Panc1 (cell line): ENCODE measurements around the gene PIP5K1C. TPM values are rescaled to one million over a fixed set of nuclear protein-coding genes. Genes with fewer than 3 reads are reported as not detected.
"Not testable (repeated sequence)": the region's sequence is repeated elsewhere in the genome, so short reads cannot be mapped to it uniquely, and the experiment has no call there.

Experiments used
- ATAC-seq: fragments of 200-7000 bp; cut with Tn5 transposase; 2 replicates; pipeline ENCODE4 v1.9.1; 2020; ENCODE audit warnings: mild to moderate bottlenecking, moderate library complexity
- BruUV-seq: library from RNA; stranded (reverse); fragments of 400-500 nt; replicated peaks from 2 replicates; lab custom pipeline; 2021; lab: Mats Ljungman, UMichigan
- CTCF ChIA-PET: fragments of 300-600 bp; sonication (Branson Sonifier 250); formaldehyde crosslinking; loops from one replicate; lab custom pipeline; 2022; ENCODE audit warnings: antibody characterized with exemption; lab: Charles Lee
- POLR2A ChIA-PET: fragments of 300-600 bp; sonication (Branson Sonifier 250); formaldehyde crosslinking; loops from one replicate; lab custom pipeline; 2022; ENCODE audit warnings: antibody characterized with exemption; lab: Charles Lee
- DNase-seq: peaks from one replicate; pipeline ENCODE4 v3.0.0-alpha.2; 2010; ENCODE audit warnings: low read depth, low spot score
- H3K27ac ChIP-seq: 2 replicates; pipeline ENCODE4 v1.5.1; 2011; ENCODE audit warnings: mild to moderate bottlenecking, low read length, inconsistent platforms
- H3K27me3 ChIP-seq: fragments of 200-500 bp; sonication (Bioruptor generic); 2 replicates; pipeline ENCODE4 v1.6.0; 2014; ENCODE audit warnings: low read length, inconsistent platforms; ENCODE audit not compliant: control insufficient read depth, insufficient read depth
- H3K36me3 ChIP-seq: fragments of 200-500 bp; sonication (Bioruptor generic); 2 replicates; pipeline ENCODE4 v1.5.1; 2014; ENCODE audit warnings: inconsistent platforms, mild to moderate bottlenecking, low read length, moderate library complexity; ENCODE audit not compliant: control insufficient read depth, insufficient read depth
- H3K4me1 ChIP-seq: 2 replicates; pipeline ENCODE4 v1.5.1; 2011; ENCODE audit warnings: inconsistent platforms, mild to moderate bottlenecking, low read length, moderate library complexity; ENCODE audit not compliant: control insufficient read depth, insufficient read depth
- H3K4me3 ChIP-seq, 2 experiments: 2 replicates each; pipeline ENCODE4 v1.5.1; 2011 to 2012; ENCODE audit warnings: low read depth in 2 of 2, low read length in 2 of 2, mild to moderate bottlenecking in 2 of 2, inconsistent platforms in 1 of 2, moderate library complexity in 1 of 2
- H3K9me3 ChIP-seq: fragments of 200-500 bp; sonication (Bioruptor generic); 2 replicates; pipeline ENCODE4 v1.5.1; 2014; ENCODE audit warnings: low read depth, mild to moderate bottlenecking, inconsistent platforms, low read length, moderate library complexity; ENCODE audit not compliant: control insufficient read depth, insufficient read depth
- CTCF ChIP-seq: fragments of 450-650 bp; IDR thresholded peaks from 2 replicates; pipeline ENCODE4 v1.5.1; 2017; ENCODE audit warnings: mild to moderate bottlenecking
- POLR2AphosphoS5 ChIP-seq: IDR thresholded peaks from 2 replicates; pipeline ENCODE4 v1.6.1; 2012; ENCODE audit warnings: mild to moderate bottlenecking, low read depth, low read length, moderate library complexity
- REST ChIP-seq, 2 experiments: IDR thresholded peaks; 2 replicates each; pipeline ENCODE4 v1.6.1; 2011 to 2012; ENCODE audit warnings: low read depth in 2 of 2, control low read depth in 1 of 2, low read length in 1 of 2, mild to moderate bottlenecking in 1 of 2, moderate library complexity in 1 of 2; ENCODE audit not compliant: insufficient read depth in 1 of 2
- SIN3A ChIP-seq: IDR thresholded peaks from 2 replicates; pipeline ENCODE4 v1.6.1; 2012; ENCODE audit warnings: low read depth, mild to moderate bottlenecking, low read length, moderate library complexity, borderline replicate concordance; ENCODE audit not compliant: insufficient read depth
- TCF7L2 ChIP-seq: IDR thresholded peaks from 2 replicates; pipeline ENCODE4 v1.6.1; 2011; ENCODE audit warnings: mild to moderate bottlenecking, low read depth, low read length, inconsistent platforms
- in situ Hi-C: cut with HindIII; loops from 2 replicates; pipeline ENCODE4 v1.10.0; 2016; ENCODE audit warnings: low sequenced_read_pairs, low pct_unique_long_range_greater_than_20kb
- intact Hi-C: fragments of 100-400 bp; cut with micrococcal nuclease; formaldehyde crosslinking; loops from one replicate; pipeline ENCODE4 v1.10.0; 2022; ENCODE audit not compliant: unreplicated experiment
- total RNA-seq: library from RNA; stranded (reverse); gene quantifications from one replicate; pipeline ENCODE4 v1.2.1, GENCODE V29; 2021; ENCODE audit not compliant: unreplicated experiment

Gene PIP5K1C
- total RNA-seq, 1 experiment from 2014 or later, result 30.6 TPM

GRCh38 chr19:3631053-3631861, 69.0 kb downstream of the PIP5K1C start:
- no peak for ATAC-seq
- no peak for TF ChIP-seq REST (IDR thresholded peaks at IDR 0.05; ENCODE audit: insufficient read depth in 1 of 2, low read depth in 2 of 2, low read length in 1 of 2)
- TF ChIP-seq CTCF, result no peak
- TF ChIP-seq TCF7L2, result no peak
- no peak for TF ChIP-seq SIN3A
- TF ChIP-seq POLR2AphosphoS5, result no peak
- no peak for DNase-seq
- Histone ChIP-seq H3K27me3 (no peaks in the 10 kb centered on the region), H3K4me1 (no peaks in the 10 kb centered on the region), H3K4me3 (no peak overlapping the region), H3K36me3 (peaks cover 1% of the 10 kb centered on the region; the same call in 1 of the 2 replicates), H3K27ac (no peak overlapping the region), H3K9me3 (no peaks in the 10 kb centered on the region)
- in situ Hi-C loops (no loop called here), intact Hi-C loops (no loop called here)
- no TSS peak for BruUV-seq
- ChIA-PET CTCF (no interaction called here), POLR2A (no interaction called here)

GRCh38 chr19:3628766-3629165, 71.5 kb downstream of the PIP5K1C start:
- CTCF ChIA-PET, in situ Hi-C loops, ATAC-seq, DNase-seq, BruUV-seq, intact Hi-C loops, H3K36me3 ChIP-seq, H3K4me3 ChIP-seq, H3K27me3 ChIP-seq, H3K27ac ChIP-seq, H3K9me3 ChIP-seq, H3K4me1 ChIP-seq: not testable (repeated sequence)
- POLR2A ChIA-PET, result interaction anchor here (0.6 kb wide), 1 partner anchor 14 kb away, joined by 4 read pairs; no protein-coding TSS in a partner anchor

GRCh38 chr19:3627351-3627723, 72.9 kb downstream of the PIP5K1C start:
- in situ Hi-C loops, result no loop called here

More at GRCh38 chr19:3627351-3627723, 72.9 kb downstream of the PIP5K1C start:
- Histone ChIP-seq H3K4me1 (peaks cover 6% of the 10 kb centered on the region), H3K27ac (peak overlapping the region; percentile 70), H3K9me3 (no peaks in the 10 kb centered on the region), H3K27me3 (no peaks in the 10 kb centered on the region), H3K36me3 (peaks cover 5% of the 10 kb centered on the region; the same call in 1 of the 2 replicates), H3K4me3 (peak overlapping the region; percentile 35 to 93; a peak in 3 of 4 replicates)
- intact Hi-C loops, result no loop called here
- no TSS peak for BruUV-seq
- DNase-seq (no peak), ATAC-seq (no peak)
- ChIA-PET POLR2A (no interaction called here), CTCF (interaction anchor here (0.7 kb wide), 1 partner anchor 90 kb away, joined by 8 read pairs; no protein-coding TSS in a partner anchor)
- no peak for TF ChIP-seq REST (IDR thresholded peaks at IDR 0.05; ENCODE audit: insufficient read depth in 1 of 2, low read depth in 2 of 2, low read length in 1 of 2)
- TF ChIP-seq SIN3A, result no peak
- no peak for TF ChIP-seq CTCF
- no peak for TF ChIP-seq POLR2AphosphoS5
- TF ChIP-seq TCF7L2, result no peak
